D721Med (cell line): ENCODE measurements around the gene NAPA.

Experiments used
- DNase-seq: peaks from one replicate; pipeline ENCODE4 v3.0.0; 2011; ENCODE audit warnings: low spot score; ENCODE audit not compliant: insufficient read length
- FAIRE-seq: peaks from 2 replicates; lab custom pipeline; 2011; peaks lifted over from hg19 to GRCh38; lab: Jason Lieb, UNC
- CTCF ChIP-seq: IDR thresholded peaks from 2 replicates; pipeline ENCODE4 v1.5.1; 2012; ENCODE audit warnings: mild to moderate bottlenecking, control low read depth; ENCODE audit not compliant: insufficient read depth; ENCODE audit errors: missing control alignments

Gene NAPA

DNA sequence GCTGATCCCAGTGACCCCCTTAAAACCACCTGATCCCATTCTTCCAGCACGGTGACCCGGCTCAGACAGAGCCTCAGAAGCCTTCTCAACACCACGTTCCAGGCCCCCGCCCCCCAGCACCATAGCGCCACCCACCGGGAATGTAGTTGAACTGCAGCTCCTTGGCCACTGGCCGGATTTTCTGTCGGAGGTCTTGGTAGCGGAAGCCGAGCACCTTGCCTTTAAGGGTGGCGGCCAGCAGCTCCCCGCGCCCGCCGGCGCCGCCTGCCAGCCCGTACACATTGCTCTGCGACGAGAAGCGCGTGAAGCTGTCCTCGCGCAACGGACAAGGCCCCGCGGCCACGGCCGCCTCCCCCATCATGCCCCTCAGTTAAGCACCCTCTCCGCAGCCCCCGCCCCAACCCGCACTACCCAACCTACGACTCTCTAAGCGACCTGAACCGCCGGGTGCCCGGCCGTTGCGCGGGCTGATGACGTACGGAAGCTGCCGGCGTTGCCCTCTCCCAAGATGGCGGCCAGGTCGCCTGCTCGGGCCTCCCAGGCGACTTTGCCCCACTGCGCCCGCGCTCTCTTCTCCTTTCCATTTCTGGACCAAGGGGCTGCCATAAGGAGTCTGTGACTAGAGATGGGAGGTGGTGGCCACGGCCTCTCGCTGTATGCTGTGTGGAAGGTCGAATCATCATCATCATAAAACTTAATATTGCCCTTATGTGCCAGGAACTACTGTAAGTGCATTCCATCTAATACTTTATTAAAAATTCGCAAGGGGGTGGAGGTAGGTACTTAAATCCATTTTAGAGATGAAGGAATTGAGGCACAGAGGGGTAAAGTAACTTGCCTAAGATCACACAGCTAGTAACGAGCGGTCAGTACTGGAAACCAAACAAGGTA lies 30.8 kb downstream of the NAPA start, which contains the start of gene KPTN:
KPTN (minus strand) TSS at position 420 of the 891 bp plus-strand sequence; CDS start at position 361, 59 bp downstream.
- no peak for FAIRE-seq
- peak; percentile 96 for DNase-seq
- TF ChIP-seq CTCF = peak; percentile 88

GRCh38 chr19:47483200-47483599 lies 31.7 kb downstream of the NAPA start:
- FAIRE-seq (no peak), DNase-seq (no peak)
- no peak for TF ChIP-seq CTCF

DNA sequence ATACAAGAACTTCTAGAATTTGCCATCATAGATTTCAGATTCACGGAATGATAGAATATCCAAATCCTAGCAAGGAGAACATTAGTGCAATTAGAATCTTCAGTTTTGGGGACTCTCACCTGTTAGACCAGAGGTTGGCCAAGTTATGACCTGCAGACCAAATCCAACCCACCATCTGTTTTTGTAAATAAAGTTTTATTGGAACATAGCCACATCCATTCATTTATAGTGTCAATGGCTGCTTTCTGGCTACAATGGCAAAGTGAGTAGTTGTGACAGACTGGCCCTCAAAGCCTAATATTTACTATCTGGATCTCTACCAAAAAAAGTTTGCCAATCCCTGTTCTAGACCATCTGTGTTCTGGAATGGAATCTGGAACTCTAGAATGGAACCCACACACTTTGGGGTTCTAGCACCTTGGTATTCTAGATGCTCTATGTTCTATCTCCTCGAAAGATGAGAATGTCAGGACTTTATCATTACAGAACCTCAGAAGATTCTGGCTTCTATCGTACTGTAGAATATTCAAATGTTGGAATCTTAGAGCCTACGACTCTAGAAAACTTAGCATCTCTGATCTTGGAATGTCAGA lies 33.3 kb downstream of the NAPA start:
- no peak for DNase-seq
- TF ChIP-seq CTCF = no peak
- FAIRE-seq = no peak

- DNase-seq (no peak), FAIRE-seq (no peak)
- no peak for TF ChIP-seq CTCF
Observed at GRCh38 chr19:47480658-47481057, 34.2 kb downstream of the NAPA start.

GRCh38 chr19:47479701-47480503 lies 35.0 kb downstream of the NAPA start:
- DNase-seq = no peak
- no peak for FAIRE-seq
- TF ChIP-seq CTCF = no peak

DNA sequence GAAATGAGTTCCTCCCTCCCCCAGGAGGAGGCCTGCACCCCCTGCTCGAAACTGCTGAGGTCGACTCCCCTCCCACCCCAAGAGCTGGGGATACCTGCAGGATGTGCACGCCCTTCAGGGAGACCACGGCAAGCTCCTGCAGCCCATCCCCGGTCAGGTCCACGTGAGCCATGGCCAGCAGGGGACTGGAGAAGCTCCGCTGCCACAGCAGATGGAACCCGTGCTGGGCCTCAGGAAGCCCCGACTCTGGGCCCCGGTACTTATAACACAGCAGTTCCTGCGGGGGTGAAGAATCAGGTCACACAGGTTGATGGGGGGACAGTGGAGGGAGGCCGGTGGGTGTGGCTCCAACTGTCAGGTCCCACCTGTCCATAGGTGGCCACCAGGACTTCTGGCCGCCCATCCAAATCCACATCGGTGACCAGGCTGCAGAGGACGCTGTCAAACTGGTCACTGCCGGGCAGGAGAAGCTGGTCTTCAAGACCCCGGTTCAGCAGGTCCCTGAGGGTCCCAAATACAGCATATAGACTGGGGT lies 38.4 kb downstream of the NAPA start:
- no peak for TF ChIP-seq CTCF
- DNase-seq (no peak), FAIRE-seq (no peak)
